Glutamatergic neuron (in vitro differentiated cells): ENCODE results near the gene RNF32. TPM values are rescaled to one million over a fixed set of nuclear protein-coding genes. Genes with fewer than 3 reads are reported as not detected.

ENCODE experiments used
- DNase-seq: peaks from one replicate; pipeline ENCODE4 v3.0.0; 2022
- H3K27ac Mint-ChIP-seq: one replicate; pipeline ENCODE4 v1.8.0; 2020; ENCODE audit warnings: mild to moderate bottlenecking, mixed read lengths, inconsistent platforms; ENCODE audit not compliant: unreplicated experiment
- H3K27me3 Mint-ChIP-seq: one replicate; pipeline ENCODE4 v1.8.0; 2020; ENCODE audit warnings: mild to moderate bottlenecking, moderate library complexity, mixed read lengths, inconsistent platforms; ENCODE audit not compliant: unreplicated experiment
- H3K36me3 Mint-ChIP-seq: one replicate; pipeline ENCODE4 v1.8.0; 2020; ENCODE audit warnings: mild to moderate bottlenecking, mixed read lengths, inconsistent platforms; ENCODE audit not compliant: unreplicated experiment
- H3K4me1 Mint-ChIP-seq: one replicate; pipeline ENCODE4 v1.8.0; 2020; ENCODE audit warnings: mild to moderate bottlenecking, low read depth, mixed read lengths, inconsistent platforms; ENCODE audit not compliant: unreplicated experiment
- H3K4me3 Mint-ChIP-seq: one replicate; pipeline ENCODE4 v1.8.0; 2020; ENCODE audit warnings: mild to moderate bottlenecking, mixed read lengths, inconsistent platforms; ENCODE audit not compliant: unreplicated experiment
- H3K9me3 Mint-ChIP-seq: one replicate; pipeline ENCODE4 v1.8.0; 2020; ENCODE audit warnings: mild to moderate bottlenecking, moderate library complexity, mixed read lengths, inconsistent platforms; ENCODE audit not compliant: unreplicated experiment
- CTCF ChIP-seq: fragments of 200-600 bp; sonication (generic); IDR thresholded peaks from one replicate; pipeline ENCODE4 v1.5.0; 2021; ENCODE audit not compliant: partially characterized antibody, unreplicated experiment
- total RNA-seq: library from RNA; stranded (reverse); fragmentation: NEBNext Ultra II Directional; extraction: Animal tissue kit (Norgen Biotek cat#: 25700); gene quantifications from one replicate; pipeline ENCODE4 v1.2.1, GENCODE V29; 2021; ENCODE audit not compliant: unreplicated experiment

Gene RNF32
- total RNA-seq, 1 donor from 2014 or later = 2.2 TPM

- DNase-seq = no peak
- no peak overlapping the region for H3K27ac Mint-ChIP-seq
- peaks cover 2% of the 10 kb centered on the region for H3K27me3 Mint-ChIP-seq
- no peaks in the 10 kb centered on the region for H3K4me1 Mint-ChIP-seq
- TF ChIP-seq CTCF = no peak
- H3K9me3 Mint-ChIP-seq = peaks cover 1% of the 10 kb centered on the region
- no peaks in the 10 kb centered on the region for H3K36me3 Mint-ChIP-seq
- H3K4me3 Mint-ChIP-seq = no peak overlapping the region
Observed at GRCh38 chr7:156609010-156609877, 31.3 kb upstream of the RNF32 start.

- no peak overlapping the region for H3K4me3 Mint-ChIP-seq
- DNase-seq = no peak
- peaks cover under 1% of the 10 kb centered on the region for H3K27me3 Mint-ChIP-seq
- H3K9me3 Mint-ChIP-seq = peaks cover 1% of the 10 kb centered on the region
- TF ChIP-seq CTCF = no peak
- H3K36me3 Mint-ChIP-seq = no peaks in the 10 kb centered on the region
- H3K27ac Mint-ChIP-seq = no peak overlapping the region
- no peaks in the 10 kb centered on the region for H3K4me1 Mint-ChIP-seq
Observed at GRCh38 chr7:156610130-156610529, 30.4 kb upstream of the RNF32 start.

- no peak for TF ChIP-seq CTCF
- no peak for DNase-seq
- no peak overlapping the region for H3K27ac Mint-ChIP-seq
- H3K36me3 Mint-ChIP-seq = no peaks in the 10 kb centered on the region
- peaks cover 1% of the 10 kb centered on the region for H3K9me3 Mint-ChIP-seq
- no peak overlapping the region for H3K4me3 Mint-ChIP-seq
- no peaks in the 10 kb centered on the region for H3K4me1 Mint-ChIP-seq
- no peaks in the 10 kb centered on the region for H3K27me3 Mint-ChIP-seq
Observed at GRCh38 chr7:156610601-156611000, 30.0 kb upstream of the RNF32 start.

- peaks cover 1% of the 10 kb centered on the region for H3K9me3 Mint-ChIP-seq
- no peak overlapping the region for H3K27ac Mint-ChIP-seq
- H3K27me3 Mint-ChIP-seq = no peaks in the 10 kb centered on the region
- no peak for TF ChIP-seq CTCF
- no peak for DNase-seq
- H3K4me3 Mint-ChIP-seq = no peak overlapping the region
- H3K36me3 Mint-ChIP-seq = no peaks in the 10 kb centered on the region
- H3K4me1 Mint-ChIP-seq = no peaks in the 10 kb centered on the region
Observed at GRCh38 chr7:156611014-156612010, 29.3 kb upstream of the RNF32 start.

- no peak for TF ChIP-seq CTCF
Observed at GRCh38 chr7:156612930-156613329, 27.6 kb upstream of the RNF32 start.

More at GRCh38 chr7:156612930-156613329, 27.6 kb upstream of the RNF32 start:
- Mint-ChIP-seq H3K27me3 (peaks cover 6% of the 10 kb centered on the region), H3K4me3 (no peak overlapping the region), H3K9me3 (peaks cover 5% of the 10 kb centered on the region), H3K27ac (no peak overlapping the region), H3K36me3 (no peaks in the 10 kb centered on the region), H3K4me1 (no peaks in the 10 kb centered on the region)
- no peak for DNase-seq
